NCI-H748 (cell line): Measurements from ENCODE around the gene SPEF1.
"Not testable (repeated sequence)": the region's sequence is repeated elsewhere in the genome, so short reads cannot be mapped to it uniquely, and the experiment has no call there.

Experiments used
- DNase-seq: peaks from one replicate; lab custom pipeline; 2025; ENCODE audit not compliant: unreplicated experiment; lab: John Stamatoyannopoulos, UW

The SPEF1 gene

GRCh38 chr20:3789201-3789600 is 8.0 kb upstream of the SPEF1 start:
- DNase-seq: not testable (repeated sequence)

- peak; percentile 77 for DNase-seq
Observed at GRCh38 chr20:3788685-3789155, 7.5 kb upstream of the SPEF1 start.

DNA sequence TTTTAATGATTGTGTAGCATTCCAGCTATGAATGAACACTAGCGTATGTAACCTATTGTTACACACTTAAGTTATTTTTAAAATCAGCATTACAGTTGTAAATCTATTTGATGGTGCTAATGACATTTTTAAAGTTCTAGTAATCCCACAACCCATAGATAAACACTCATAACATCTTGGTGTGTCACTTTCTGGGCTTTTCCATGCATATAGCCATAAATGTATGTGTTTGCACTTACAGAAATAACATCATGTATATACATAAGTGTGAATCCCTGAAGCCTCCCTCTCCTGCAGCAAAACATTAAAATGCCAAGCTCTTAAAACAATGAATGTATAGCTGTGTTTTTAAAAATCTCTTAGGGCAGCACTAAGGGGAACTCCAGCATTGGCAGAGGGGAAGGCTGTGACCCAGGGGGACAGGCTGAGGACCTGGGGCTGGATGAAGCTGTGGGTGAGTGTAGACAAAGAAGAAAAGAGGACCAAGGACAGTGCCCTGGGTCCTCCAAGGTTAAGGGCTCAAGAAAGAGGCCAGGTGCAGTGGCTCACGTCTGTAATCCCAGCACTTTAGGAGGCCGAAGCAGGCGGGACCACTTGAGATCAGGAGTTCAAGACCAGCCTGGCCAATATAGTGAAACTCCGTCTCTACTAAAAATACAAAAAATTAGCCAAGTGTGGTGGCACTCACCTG is 6.2 kb upstream of the SPEF1 start:
- no peak for DNase-seq

DNA sequence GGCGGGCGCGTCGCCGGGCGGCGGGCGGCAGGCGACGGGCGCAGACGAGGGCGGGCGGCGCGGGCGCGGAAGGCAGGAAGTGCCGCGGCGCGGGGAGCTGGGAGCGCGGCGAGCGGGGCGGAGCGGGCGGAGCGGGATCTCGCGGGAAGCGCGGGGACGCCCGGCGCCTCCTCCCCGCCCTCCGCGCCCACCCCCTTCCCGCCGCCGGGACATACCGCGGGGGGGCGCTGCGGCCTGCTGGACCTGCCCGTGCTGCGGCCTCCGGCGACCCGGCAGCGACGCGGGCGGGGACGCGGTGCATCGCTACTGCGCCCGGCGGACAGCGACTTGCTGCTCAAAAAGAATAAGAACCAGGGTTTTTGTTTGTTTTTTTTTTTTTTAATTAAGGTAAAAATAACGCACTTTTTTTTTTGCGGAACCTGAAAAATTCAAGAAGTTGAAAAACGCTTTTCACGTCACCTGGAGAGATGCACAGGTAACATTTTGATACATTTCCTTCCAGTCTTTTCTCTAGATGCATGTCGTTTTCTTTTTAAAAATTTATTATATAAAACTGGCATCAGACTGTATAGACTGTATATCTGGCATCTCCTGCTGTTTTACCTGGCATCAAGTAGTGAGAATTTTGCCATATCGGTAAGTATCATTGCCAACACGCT is 5.5 kb upstream of the SPEF1 start, which contains the start of gene CENPB:
TSS of gene CENPB (minus strand) at position 76 of the 659 bp plus-strand sequence. CDS start 257 bp downstream, outside the sequence.
- peak; percentile 95 for DNase-seq

DNA sequence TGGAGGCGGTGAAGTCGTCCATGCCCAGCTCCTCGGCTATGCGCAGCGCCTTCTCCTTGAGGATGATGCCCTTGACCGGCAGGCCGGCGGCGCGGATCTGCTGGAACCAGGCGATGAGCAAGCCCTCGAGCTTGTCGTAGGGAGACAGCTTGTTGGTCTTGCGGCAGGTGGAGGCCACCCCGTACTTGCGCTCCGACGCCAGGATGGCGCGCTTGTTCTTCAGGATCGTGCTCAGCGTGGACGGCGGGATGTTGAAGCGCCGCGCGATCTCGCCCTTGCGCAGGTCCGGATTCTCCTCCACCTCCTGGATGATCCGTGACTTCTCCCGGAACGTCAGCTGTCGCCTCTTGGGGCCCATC is 4.9 kb upstream of the SPEF1 start:
- DNase-seq: peak; percentile 85

DNA sequence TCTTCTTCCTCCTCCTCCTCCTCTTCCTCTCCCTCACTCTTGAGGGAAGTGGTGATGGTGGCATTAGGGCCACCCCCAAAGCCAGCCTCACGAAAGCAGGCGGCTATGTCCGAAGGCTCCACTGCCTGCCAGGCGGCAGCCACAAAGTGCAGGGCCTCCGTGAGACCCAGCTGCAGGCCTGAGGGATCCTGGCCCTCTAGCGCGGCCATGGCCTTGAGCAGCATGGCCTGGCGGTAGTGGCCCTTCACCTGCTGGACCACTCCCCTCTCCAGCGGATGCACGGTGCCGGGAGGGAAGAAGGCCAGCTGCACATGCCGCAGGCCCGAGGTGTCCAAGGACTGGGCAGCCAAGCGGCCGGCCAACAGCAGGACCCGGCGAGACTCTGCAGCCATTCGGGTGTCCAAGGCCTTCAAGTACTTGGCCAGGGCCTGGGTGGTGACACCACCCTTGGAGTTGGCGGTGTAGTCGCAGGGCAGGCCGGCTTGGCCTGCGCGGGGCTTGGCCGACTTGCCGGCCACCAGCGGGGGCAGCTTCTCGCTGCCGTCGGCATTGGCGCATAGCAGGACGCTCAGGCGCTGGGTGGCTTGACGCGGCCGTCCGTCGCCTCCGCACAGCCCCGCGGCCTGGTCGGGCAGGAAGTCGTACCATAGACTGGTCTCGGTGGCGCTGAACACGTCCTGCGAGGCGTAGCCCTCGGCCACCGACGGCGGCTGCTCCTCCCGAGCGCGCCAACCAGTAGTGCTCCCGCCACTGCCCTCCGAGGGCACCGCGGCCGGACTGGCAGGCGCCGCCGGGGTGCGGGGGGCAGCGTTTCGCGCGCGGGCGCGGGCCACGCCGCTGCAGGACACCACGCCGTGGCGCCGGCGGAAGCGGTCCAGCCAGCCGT is 4.2 kb upstream of the SPEF1 start:
- peak; percentile 76 for DNase-seq

DNA sequence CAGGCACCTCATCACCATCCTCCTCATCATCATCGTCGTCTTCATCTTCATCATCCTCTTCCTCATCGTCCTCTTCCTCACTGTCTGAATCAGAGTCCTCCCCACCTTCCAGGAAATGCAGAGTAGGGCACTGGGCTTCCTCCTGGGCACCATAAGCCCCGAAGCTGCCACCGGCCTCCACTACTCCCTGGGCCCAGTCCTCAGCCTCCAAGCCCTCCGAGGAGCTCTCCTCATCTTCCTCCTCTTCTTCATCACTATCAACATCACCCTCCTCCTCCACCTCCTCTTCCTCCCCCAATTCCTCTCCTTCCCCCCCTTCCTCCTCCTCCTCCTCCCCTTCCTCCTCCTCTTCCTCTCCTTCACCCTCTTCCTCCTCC is 3.6 kb upstream of the SPEF1 start:
- DNase-seq: no peak

DNA sequence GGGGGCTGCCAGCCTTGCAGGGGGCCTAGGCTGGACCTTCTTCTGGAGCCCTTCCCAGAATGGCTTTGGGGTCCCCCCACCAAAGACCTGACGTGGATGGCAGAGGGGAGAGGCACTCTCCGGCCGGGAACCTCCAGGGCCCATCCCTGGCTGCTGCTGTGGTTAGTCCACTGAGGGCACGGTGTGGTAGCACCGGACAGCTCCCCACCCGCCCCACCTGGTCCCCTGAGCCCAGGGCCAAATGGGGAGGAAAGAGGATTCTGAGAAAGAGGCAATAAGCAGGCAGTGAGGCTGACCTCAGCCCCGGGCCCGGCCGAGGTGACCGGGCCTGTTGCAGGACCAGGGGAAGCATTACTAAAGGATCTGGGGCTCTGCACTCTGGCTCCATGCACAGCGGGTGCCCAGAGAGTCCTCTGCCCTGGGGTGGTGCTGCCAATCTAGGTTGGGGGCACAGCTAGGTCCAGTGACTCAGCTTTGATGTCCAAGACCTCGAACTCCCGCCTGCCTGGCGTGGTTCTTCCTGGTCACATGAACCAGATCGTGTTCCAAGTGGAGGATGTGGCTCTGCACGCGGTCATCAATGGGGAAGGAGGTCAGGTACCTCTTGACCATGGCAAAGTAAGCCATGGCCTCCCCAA is 3.1 kb upstream of the SPEF1 start:
- DNase-seq: no peak

- DNase-seq: no peak
Observed at GRCh38 chr20:3783511-3784195, 2.4 kb upstream of the SPEF1 start.

DNA sequence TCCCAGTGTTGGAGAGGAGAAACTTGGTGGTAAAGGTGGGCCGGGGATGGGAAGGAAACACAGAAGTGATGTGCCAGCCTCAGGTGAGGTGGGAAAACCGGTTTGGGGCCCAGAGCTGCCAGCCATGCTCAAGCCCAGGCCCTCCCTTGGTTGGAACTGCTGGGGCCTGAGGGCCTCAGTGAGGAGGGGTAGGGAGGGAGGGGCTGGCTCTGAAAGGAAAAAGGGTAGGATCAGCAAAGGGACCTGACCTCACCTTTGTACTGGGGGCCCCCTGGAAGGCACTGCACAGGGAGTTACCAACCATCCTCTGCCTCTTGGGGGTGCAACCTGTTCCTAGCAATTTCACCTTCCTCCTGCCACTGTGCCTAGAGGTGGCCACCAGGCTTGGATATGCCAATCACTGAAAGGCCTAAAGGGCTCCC is 1.8 kb upstream of the SPEF1 start:
- DNase-seq: peak; percentile 21

DNA sequence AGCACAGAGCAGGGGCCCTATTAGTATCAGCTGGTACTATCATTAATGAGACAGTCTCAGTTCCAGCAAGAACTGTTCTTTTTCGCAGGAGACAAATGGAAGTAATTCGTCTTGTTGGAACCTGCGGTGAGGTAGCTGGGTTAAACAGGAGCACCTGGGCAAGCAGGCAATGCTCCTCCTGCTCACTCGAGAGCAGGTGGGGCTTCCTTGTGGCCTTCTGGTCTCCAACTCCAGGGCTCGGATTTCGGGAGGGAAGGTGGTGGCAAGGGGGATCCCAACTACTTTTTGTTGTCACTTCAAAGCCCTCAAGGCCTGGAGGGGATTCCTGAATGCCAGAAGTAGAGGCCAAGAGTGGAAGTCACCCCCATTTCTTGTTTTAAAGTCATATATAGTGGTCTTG is 1.3 kb upstream of the SPEF1 start:
- DNase-seq: no peak

- no peak for DNase-seq
Observed at GRCh38 chr20:3778976-3779375, 2.3 kb downstream of the SPEF1 start.

- DNase-seq: peak; percentile 83
Observed at GRCh38 chr20:3777716-3778629, 3.3 kb downstream of the SPEF1 start.

- DNase-seq: peak; percentile 70
Observed at GRCh38 chr20:3777381-3777715, 3.9 kb downstream of the SPEF1 start.

DNA sequence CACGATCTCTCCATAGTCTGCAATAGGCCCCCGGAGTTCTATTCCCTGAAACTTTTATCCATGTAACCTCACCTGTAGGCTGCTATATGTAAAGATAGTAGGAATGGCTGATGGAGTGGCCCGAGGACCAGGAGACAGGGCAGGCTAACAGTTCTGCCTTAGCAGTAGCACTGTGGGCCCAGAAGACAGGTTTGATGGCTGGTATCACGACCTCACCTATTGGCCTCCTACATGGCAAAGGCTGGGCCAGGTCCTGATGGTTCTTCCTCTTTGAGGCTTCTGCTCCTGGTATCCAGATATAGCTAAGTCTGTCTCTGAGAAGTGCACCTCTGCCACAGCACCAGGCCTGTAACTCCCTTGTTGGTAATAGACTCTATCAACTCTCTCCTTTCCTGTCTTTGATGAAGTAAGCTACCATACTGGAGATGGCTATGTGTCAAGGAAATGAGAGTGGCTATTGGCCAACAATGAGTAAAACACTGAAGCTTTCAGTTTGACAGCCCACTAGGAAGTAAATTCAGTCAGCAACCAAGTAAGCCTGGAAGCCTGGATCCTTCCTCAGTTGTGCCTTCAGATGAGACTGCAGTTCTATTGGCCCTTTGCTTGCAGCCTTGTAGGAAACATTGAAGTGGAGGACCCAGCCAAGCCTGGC is 5.7 kb downstream of the SPEF1 start:
- no peak for DNase-seq

GRCh38 chr20:3771552-3772058 is 9.6 kb downstream of the SPEF1 start:
- no peak for DNase-seq

DNA sequence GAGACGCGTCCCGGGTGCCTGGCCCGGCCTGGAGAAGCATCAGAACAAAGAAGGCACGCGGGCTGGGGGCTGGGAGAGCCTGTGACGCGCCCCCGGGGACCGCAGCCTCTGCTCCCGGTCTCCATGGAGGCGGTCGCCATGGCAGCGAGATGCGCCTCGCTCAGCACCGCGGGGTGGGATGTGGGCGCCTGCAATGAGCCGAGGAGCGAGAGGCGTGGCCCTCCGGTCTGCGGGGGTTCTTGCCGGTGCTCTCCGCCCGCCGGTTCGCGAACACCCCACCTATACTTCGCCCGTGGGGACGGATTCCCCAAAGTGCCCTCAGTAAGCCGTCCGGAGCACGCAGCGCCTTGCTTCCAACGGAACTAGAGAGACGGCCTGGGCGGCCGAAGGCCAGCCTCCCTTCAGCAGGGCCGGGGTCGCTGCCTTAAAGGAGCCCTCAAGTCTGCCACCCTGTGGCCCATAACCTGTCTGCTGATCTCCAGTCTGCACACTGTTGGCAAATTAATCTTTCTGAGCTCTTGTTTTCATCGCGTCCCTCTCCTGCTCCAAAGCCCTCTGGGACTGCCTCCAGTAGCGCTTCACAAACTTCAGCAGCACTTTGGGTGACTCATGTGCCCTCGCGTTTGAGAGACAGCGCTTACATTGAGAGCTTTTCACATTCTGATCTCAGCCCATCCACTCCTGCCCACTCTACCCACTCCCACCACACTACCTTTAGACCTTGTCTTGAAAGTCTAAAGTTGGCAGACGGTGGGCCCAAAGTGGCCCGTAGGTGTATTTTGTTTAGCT is 12.7 kb downstream of the SPEF1 start:
- peak; percentile 97 for DNase-seq
